Suprapubic skin (tissue), 4 donors: ENCODE results near the gene NAIF1.

Experiments
- CTCF ChIP-seq, 2 donors: fragments of 200-600 bp in 1 of 2; fragments of 450-650 bp in 1 of 2; sonication (generic) in 1 of 2; IDR thresholded peaks; one replicate each; pipeline ENCODE4 v1.5.1; 2016 to 2019; ENCODE audit warnings: antibody characterized with exemption in 2 of 2, mild to moderate bottlenecking in 1 of 2, moderate library complexity in 1 of 2
- POLR2A ChIP-seq, 2 donors: fragments of 450-650 bp; IDR thresholded peaks; one replicate each; pipeline ENCODE4 v1.6.1; 2017; ENCODE audit warnings: antibody characterized with exemption in 2 of 2, mild to moderate bottlenecking in 2 of 2, moderate library complexity in 2 of 2
- POLR2AphosphoS5 ChIP-seq, 3 donors: sonication (generic); formaldehyde crosslinking; IDR thresholded peaks; one replicate each; pipeline ENCODE4 v1.6.1; 2017; ENCODE audit warnings: antibody characterized with exemption in 3 of 3

- TF ChIP-seq CTCF (IDR thresholded peaks at IDR 0.05) (no peak), POLR2AphosphoS5 (IDR thresholded peaks at IDR 0.05) (no peak), POLR2A (IDR thresholded peaks at IDR 0.05) (no peak)
Measured at GRCh38 chr9:128093011-128093410, 25.9 kb upstream of the NAIF1 start.
